Esophagus mucosa (tissue), 1 donor: Measurements from ENCODE around the gene IL16. TPM values are rescaled to one million over a fixed set of nuclear protein-coding genes. Genes with fewer than 3 reads are reported as not detected.

Source experiments
- ATAC-seq: fragments of 200-7000 bp; cut with Tn5 transposase; one replicate; pipeline ENCODE4 v1.9.1; 2020
- total RNA-seq: library from RNA; stranded (reverse); gene quantifications from one replicate; pipeline ENCODE4 v1.2.4, GENCODE V29; 2023
- donor health status: DM: yes; HTN: yes; CAD: no.

IL16 gene
- total RNA-seq, 1 donor from 2014 or later, result 2.7 TPM

GRCh38 chr15:81209635-81210034, 13.0 kb downstream of the IL16 start:
- ATAC-seq, result no peak

GRCh38 chr15:81211376-81211775, 14.7 kb downstream of the IL16 start:
- ATAC-seq, result no peak

- no peak for ATAC-seq
Measured at GRCh38 chr15:81213982-81214381, 17.3 kb downstream of the IL16 start.

- no peak for ATAC-seq
Measured at GRCh38 chr15:81215531-81215930, 18.9 kb downstream of the IL16 start.

GRCh38 chr15:81215983-81216382, 19.3 kb downstream of the IL16 start:
- no peak for ATAC-seq

- ATAC-seq, result no peak
Measured at GRCh38 chr15:81216422-81216821, 19.7 kb downstream of the IL16 start.

- ATAC-seq, result no peak
Measured at GRCh38 chr15:81221449-81221848, 24.8 kb downstream of the IL16 start.

GRCh38 chr15:81222007-81222406, 25.3 kb downstream of the IL16 start:
- ATAC-seq, result no peak

- ATAC-seq, result no peak
Measured at GRCh38 chr15:81223346-81223971, 26.8 kb downstream of the IL16 start.

GRCh38 chr15:81224232-81224631, 27.6 kb downstream of the IL16 start:
- no peak for ATAC-seq

GRCh38 chr15:81225161-81225671, 28.5 kb downstream of the IL16 start:
- no peak for ATAC-seq

GRCh38 chr15:81227716-81228115, 31.0 kb downstream of the IL16 start:
- peak; percentile 45 for ATAC-seq

GRCh38 chr15:81229586-81229985, 32.9 kb downstream of the IL16 start:
- ATAC-seq, result no peak

GRCh38 chr15:81235276-81236123, 38.8 kb downstream of the IL16 start:
- ATAC-seq, result no peak

- ATAC-seq, result no peak
Measured at GRCh38 chr15:81239190-81239589, 42.5 kb downstream of the IL16 start.

- ATAC-seq, result no peak
Measured at GRCh38 chr15:81242778-81243177, 46.1 kb downstream of the IL16 start.

GRCh38 chr15:81244306-81244705, 47.6 kb downstream of the IL16 start:
- ATAC-seq, result no peak

- ATAC-seq, result no peak
Measured at GRCh38 chr15:81253846-81254245, 57.2 kb downstream of the IL16 start.

GRCh38 chr15:81254277-81254915, 57.7 kb downstream of the IL16 start:
- ATAC-seq, result no peak

GRCh38 chr15:81254916-81255290, 58.2 kb downstream of the IL16 start:
- no peak for ATAC-seq

- no peak for ATAC-seq
Measured at GRCh38 chr15:81255315-81255957, 58.8 kb downstream of the IL16 start.

- ATAC-seq, result no peak
Measured at GRCh38 chr15:81255958-81256320, 59.3 kb downstream of the IL16 start.

GRCh38 chr15:81256916-81257315, 60.2 kb downstream of the IL16 start:
- ATAC-seq, result peak; percentile 52
